H9 (cell line): ENCODE measurements around the gene LARP4B. TPM values are rescaled to one million over a fixed set of nuclear protein-coding genes. Genes with fewer than 3 reads are reported as not detected.

Experiments used
- DNase-seq: peaks from one replicate; pipeline ENCODE4 v3.0.0-alpha.2; 2017
- H2AFZ ChIP-seq: one replicate; pipeline ENCODE4 v1.6.1; 2013; ENCODE audit warnings: mild to moderate bottlenecking, low read length, control low read depth, moderate library complexity
- H2AK5ac ChIP-seq: 2 replicates; pipeline ENCODE4 v1.6.1; 2013; ENCODE audit warnings: low read length, control low read depth, mixed read lengths; ENCODE audit not compliant: insufficient read length
- H2BK120ac ChIP-seq: one replicate; pipeline ENCODE4 v1.6.1; 2013; ENCODE audit warnings: low read depth, mild to moderate bottlenecking, low read length, control low read depth, inconsistent platforms; ENCODE audit not compliant: poor library complexity, severe bottlenecking
- H2BK12ac ChIP-seq: 2 replicates; pipeline ENCODE4 v1.6.1; 2013; ENCODE audit warnings: low read length, control low read depth, mixed read lengths, low read depth; ENCODE audit not compliant: insufficient read length
- H2BK15ac ChIP-seq: 2 replicates; pipeline ENCODE4 v1.6.1; 2013; ENCODE audit warnings: low read depth, low read length, control low read depth
- H2BK20ac ChIP-seq: one replicate; pipeline ENCODE4 v1.6.1; 2013; ENCODE audit warnings: low read depth, mild to moderate bottlenecking, low read length, control low read depth, inconsistent platforms; ENCODE audit not compliant: poor library complexity, severe bottlenecking
- H2BK5ac ChIP-seq: 2 replicates; pipeline ENCODE4 v1.6.1; 2013; ENCODE audit warnings: low read length, control low read depth, mixed read lengths; ENCODE audit not compliant: insufficient read length
- H3K14ac ChIP-seq: 2 replicates; pipeline ENCODE4 v1.6.1; 2013; ENCODE audit warnings: low read length, control low read depth; ENCODE audit not compliant: insufficient read depth
- H3K18ac ChIP-seq: 2 replicates; pipeline ENCODE4 v1.6.1; 2013; ENCODE audit warnings: low read depth, mild to moderate bottlenecking, mixed read lengths, low read length, control low read depth; ENCODE audit not compliant: insufficient read length
- H3K23ac ChIP-seq: 2 replicates; pipeline ENCODE4 v1.6.1; 2013; ENCODE audit warnings: low read length, control low read depth, mixed read lengths, low read depth; ENCODE audit not compliant: insufficient read length
- H3K23me2 ChIP-seq: 2 replicates; pipeline ENCODE4 v1.6.1; 2013; ENCODE audit warnings: low read depth, mild to moderate bottlenecking, mixed read lengths, low read length, control low read depth; ENCODE audit not compliant: insufficient read length, poor library complexity, severe bottlenecking
- H3K27ac ChIP-seq: 2 replicates; pipeline ENCODE4 v1.5.1; 2013; ENCODE audit warnings: low read length, control low read depth, mixed read lengths, low read depth; ENCODE audit not compliant: insufficient read length
- H3K27me3 ChIP-seq: 2 replicates; pipeline ENCODE4 v1.6.1; 2013; ENCODE audit warnings: low read length, control low read depth, inconsistent platforms; ENCODE audit not compliant: insufficient read depth
- H3K4ac ChIP-seq: 2 replicates; pipeline ENCODE4 v1.6.1; 2013; ENCODE audit warnings: low read depth, mild to moderate bottlenecking, control low read depth, inconsistent platforms, low read length, moderate library complexity
- H3K4me1 ChIP-seq: 2 replicates; pipeline ENCODE4 v1.6.1; 2013; ENCODE audit warnings: low read length, control low read depth, inconsistent platforms; ENCODE audit not compliant: insufficient read depth
- H3K4me2 ChIP-seq: 2 replicates; pipeline ENCODE4 v1.6.1; 2013; ENCODE audit warnings: low read length, control low read depth, mixed read lengths; ENCODE audit not compliant: insufficient read length, insufficient read depth
- H3K56ac ChIP-seq: 2 replicates; pipeline ENCODE4 v1.6.1; 2013; ENCODE audit warnings: low read depth, mild to moderate bottlenecking, mixed read lengths, low read length, control low read depth; ENCODE audit not compliant: insufficient read length
- H3K79me1 ChIP-seq: 2 replicates; pipeline ENCODE4 v1.6.1; 2013; ENCODE audit warnings: low read depth, mild to moderate bottlenecking, moderate library complexity, low read length, control low read depth, inconsistent platforms; ENCODE audit not compliant: insufficient read depth, poor library complexity, severe bottlenecking
- H3K79me2 ChIP-seq: 2 replicates; pipeline ENCODE4 v1.6.1; 2013; ENCODE audit warnings: low read length, control low read depth, inconsistent platforms; ENCODE audit not compliant: insufficient read depth
- H3K9ac ChIP-seq: 2 replicates; pipeline ENCODE4 v1.6.1; 2013; ENCODE audit warnings: low read length, control low read depth, mixed read lengths; ENCODE audit not compliant: insufficient read length; ENCODE audit errors: extremely low read depth
- H3K9me3 ChIP-seq: one replicate; pipeline ENCODE4 v1.6.1; 2013; ENCODE audit warnings: low read depth, low read length, inconsistent platforms; ENCODE audit not compliant: control insufficient read depth
- H3T11ph ChIP-seq: one replicate; pipeline ENCODE4 v1.6.1; 2013; ENCODE audit warnings: mild to moderate bottlenecking, low read length, control low read depth, inconsistent platforms
- H4K20me1 ChIP-seq: one replicate; pipeline ENCODE4 v1.6.1; 2013; ENCODE audit not compliant: control insufficient read depth, insufficient read length, insufficient read depth
- H4K5ac ChIP-seq: 2 replicates; pipeline ENCODE4 v1.6.1; 2013; ENCODE audit warnings: low read depth, mild to moderate bottlenecking, mixed read lengths, low read length, control low read depth; ENCODE audit not compliant: insufficient read length
- H4K8ac ChIP-seq: replicated peaks from 2 replicates; pipeline ENCODE4 v1.6.1; 2013; ENCODE audit warnings: low read length, control low read depth, mixed read lengths, low read depth; ENCODE audit not compliant: insufficient read length
- H4K91ac ChIP-seq: 2 replicates; pipeline ENCODE4 v1.6.1; 2013; ENCODE audit warnings: low read depth, mild to moderate bottlenecking, moderate library complexity, mixed read lengths, low read length, control low read depth; ENCODE audit not compliant: insufficient read length
- H3K27ac Mint-ChIP-seq, 3 experiments: 2 replicates in 2 of 3; 3 replicates in 1 of 3; pipeline ENCODE4 v1.8.0; 2020 to 2021; ENCODE audit warnings: mixed read lengths in 3 of 3, mild to moderate bottlenecking in 1 of 3, moderate library complexity in 1 of 3
- H3K27me3 Mint-ChIP-seq: 2 replicates; pipeline ENCODE4 v1.8.0; 2021; ENCODE audit warnings: low read depth, mild to moderate bottlenecking, moderate library complexity, mixed read lengths
- H3K36me3 Mint-ChIP-seq, 3 experiments: 2 replicates in 2 of 3; 3 replicates in 1 of 3; pipeline ENCODE4 v1.8.0; 2020 to 2021; ENCODE audit warnings: low read depth in 3 of 3, mixed read lengths in 3 of 3; ENCODE audit not compliant: insufficient read depth in 1 of 3
- H3K4me1 Mint-ChIP-seq, 2 experiments: 2 replicates each; pipeline ENCODE4 v1.8.0; 2020; ENCODE audit warnings: mixed read lengths in 2 of 2
- H3K4me3 Mint-ChIP-seq, 2 experiments: 2 replicates in 1 of 2; 3 replicates in 1 of 2; pipeline ENCODE4 v1.8.0; 2020 to 2021; ENCODE audit warnings: mild to moderate bottlenecking in 2 of 2, mixed read lengths in 2 of 2, moderate library complexity in 1 of 2
- H3K9me3 Mint-ChIP-seq, 2 experiments: 2 replicates in 1 of 2; 3 replicates in 1 of 2; pipeline ENCODE4 v1.8.0; 2020; ENCODE audit warnings: mild to moderate bottlenecking in 2 of 2, mixed read lengths in 2 of 2, moderate library complexity in 1 of 2
- WGBS: extraction: QIAGEN DNeasy Blood & Tissue Kit; methylation state at CpG from one replicate; pipeline ENCODE4 v1.1.7; 2013; ENCODE audit warnings: missing lambda C conversion rate, low lambda C conversion rate, mixed read lengths; ENCODE audit not compliant: insufficient read length; ENCODE audit errors: extremely low coverage; 5-methylcytosine and 5-hydroxymethylcytosine counted together
- total RNA-seq: library from RNA; stranded (reverse); gene quantifications from 2 replicates; pipeline ENCODE4 v1.2.1, GENCODE V29; 2021
- TF ChIP-seq, protein P1 (sequence below): fragments of 200-600 bp; sonication (generic); conservative IDR thresholded peaks from 3 replicates; pipeline ENCODE4 v1.8.0; 2021; ENCODE audit warnings: antibody characterized with exemption, mild to moderate bottlenecking

LARP4B gene
- total RNA-seq, 1 experiment from 2014 or later: 88.9 TPM

GRCh38 chr10:843703-844102, 87.8 kb downstream of the LARP4B start:
- Histone ChIP-seq H2BK5ac (no peak overlapping the region), H4K8ac (no peak overlapping the region), H3K4me2 (no peak overlapping the region), H3K9me3 (no peaks in the 10 kb centered on the region), H3K56ac (no peak overlapping the region), H4K91ac (no peak overlapping the region), H3K79me1 (peaks cover 3% of the 10 kb centered on the region), H3K4me1 (no peaks in the 10 kb centered on the region), H2AFZ (no peak overlapping the region), H3K23ac (no peak overlapping the region), H2BK12ac (no peak overlapping the region), H2AK5ac (no peak overlapping the region), H3K9ac (no peak overlapping the region), H3K27me3 (no peaks in the 10 kb centered on the region), H2BK20ac (no peak overlapping the region), H3K14ac (no peak overlapping the region), H2BK15ac (no peak overlapping the region), H3K27ac (no peak overlapping the region), H2BK120ac (no peak overlapping the region), H3T11ph (no peak overlapping the region), H3K4ac (no peak overlapping the region), H4K20me1 (no peaks in the 10 kb centered on the region), H3K23me2 (no peaks in the 10 kb centered on the region), H3K79me2 (peaks cover 5% of the 10 kb centered on the region; the same call in 1 of the 2 replicates), H3K18ac (no peak overlapping the region), H4K5ac (no peak overlapping the region)
- Mint-ChIP-seq H3K4me3 (no peak overlapping the region), H3K36me3 (peaks cover 29 to 77% (median 50%) of the 10 kb centered on the region in 3 experiments; a peak in 6 of 7 replicates), H3K27me3 (no peaks in the 10 kb centered on the region), H3K27ac (no peak overlapping the region), H3K9me3 (no peaks in the 10 kb centered on the region), H3K4me1 (no peaks in the 10 kb centered on the region; a peak in 1 of 4 replicates)
- no CpG with 5 or more reads among the region's 1 CpG for WGBS
- TF ChIP-seq, protein P1, sequence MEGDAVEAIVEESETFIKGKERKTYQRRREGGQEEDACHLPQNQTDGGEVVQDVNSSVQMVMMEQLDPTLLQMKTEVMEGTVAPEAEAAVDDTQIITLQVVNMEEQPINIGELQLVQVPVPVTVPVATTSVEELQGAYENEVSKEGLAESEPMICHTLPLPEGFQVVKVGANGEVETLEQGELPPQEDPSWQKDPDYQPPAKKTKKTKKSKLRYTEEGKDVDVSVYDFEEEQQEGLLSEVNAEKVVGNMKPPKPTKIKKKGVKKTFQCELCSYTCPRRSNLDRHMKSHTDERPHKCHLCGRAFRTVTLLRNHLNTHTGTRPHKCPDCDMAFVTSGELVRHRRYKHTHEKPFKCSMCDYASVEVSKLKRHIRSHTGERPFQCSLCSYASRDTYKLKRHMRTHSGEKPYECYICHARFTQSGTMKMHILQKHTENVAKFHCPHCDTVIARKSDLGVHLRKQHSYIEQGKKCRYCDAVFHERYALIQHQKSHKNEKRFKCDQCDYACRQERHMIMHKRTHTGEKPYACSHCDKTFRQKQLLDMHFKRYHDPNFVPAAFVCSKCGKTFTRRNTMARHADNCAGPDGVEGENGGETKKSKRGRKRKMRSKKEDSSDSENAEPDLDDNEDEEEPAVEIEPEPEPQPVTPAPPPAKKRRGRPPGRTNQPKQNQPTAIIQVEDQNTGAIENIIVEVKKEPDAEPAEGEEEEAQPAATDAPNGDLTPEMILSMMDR: no peak
- DNase-seq: no peak
